OCI-LY1 (cell line): Measurements from ENCODE around the gene CELA2A.

ENCODE experiments used
- H2AFZ ChIP-seq: fragments of 200-600 bp; sonication (generic), shearing (Covaris generic); 2 replicates; pipeline ENCODE4 v1.6.0; 2014; ENCODE audit warnings: antibody characterized with exemption, mild to moderate bottlenecking, low read length
- H3F3A ChIP-seq: fragments of 200-600 bp; sonication (generic), shearing (Covaris generic); 2 replicates; pipeline ENCODE4 v1.6.0; 2014; ENCODE audit warnings: mild to moderate bottlenecking, antibody characterized with exemption, low read length, moderate library complexity; ENCODE audit not compliant: insufficient read depth
- H3K27ac ChIP-seq: fragments of 200-600 bp; sonication (generic); 2 replicates; pipeline ENCODE4 v1.5.1; 2014; ENCODE audit warnings: low read length, mixed run types, mild to moderate bottlenecking, low read depth; ENCODE audit not compliant: poor library complexity, severe bottlenecking
- H3K27me3 ChIP-seq: fragments of 200-600 bp; sonication (generic); 2 replicates; pipeline ENCODE4 v1.6.0; 2014; ENCODE audit warnings: antibody characterized with exemption, mild to moderate bottlenecking, low read length, moderate library complexity; ENCODE audit not compliant: insufficient read depth
- H3K36me3 ChIP-seq: fragments of 200-600 bp; sonication (generic); 2 replicates; pipeline ENCODE4 v1.6.1; 2014; ENCODE audit warnings: mild to moderate bottlenecking, antibody characterized with exemption, low read length, moderate library complexity, mixed read lengths; ENCODE audit not compliant: insufficient read depth
- H3K4me1 ChIP-seq: fragments of 200-600 bp; sonication (generic); 2 replicates; pipeline ENCODE4 v1.5.1; 2014; ENCODE audit warnings: mild to moderate bottlenecking, low read length, moderate library complexity; ENCODE audit not compliant: insufficient read depth, severe bottlenecking
- H3K4me2 ChIP-seq: fragments of 200-600 bp; sonication (generic), shearing (Covaris generic); 2 replicates; pipeline ENCODE4 v1.6.1; 2014; ENCODE audit warnings: low read length
- H3K4me3 ChIP-seq: fragments of 200-600 bp; sonication (generic); 2 replicates; pipeline ENCODE4 v1.5.1; 2014; ENCODE audit warnings: low read length, low read depth, mild to moderate bottlenecking, mixed read lengths; ENCODE audit not compliant: poor library complexity, severe bottlenecking
- H3K79me2 ChIP-seq: fragments of 200-600 bp; shearing (Covaris generic); 2 replicates; pipeline ENCODE4 v1.6.1; 2016; ENCODE audit warnings: mixed run types, low read length, mixed read lengths; ENCODE audit not compliant: insufficient read depth
- H3K9ac ChIP-seq: fragments of 200-600 bp; sonication (generic), shearing (Covaris generic); 2 replicates; pipeline ENCODE4 v1.6.1; 2014; ENCODE audit warnings: mild to moderate bottlenecking, low read length, mixed read lengths
- H3K9me2 ChIP-seq: fragments of 200-600 bp; sonication (generic), shearing (Covaris generic); 2 replicates; pipeline ENCODE4 v1.6.1; 2014; ENCODE audit warnings: low read depth, mild to moderate bottlenecking, low read length, mixed read lengths
- H3K9me3 ChIP-seq: fragments of 200-600 bp; shearing (Covaris generic); 2 replicates; pipeline ENCODE4 v1.6.1; 2014; ENCODE audit warnings: low read length, mixed read lengths
- H4K20me1 ChIP-seq: fragments of 200-600 bp; sonication (generic), shearing (Covaris generic); 2 replicates; pipeline ENCODE4 v1.6.0; 2016; ENCODE audit warnings: mild to moderate bottlenecking, low read length; ENCODE audit not compliant: insufficient read depth
- CTCF ChIP-seq: fragments of 200-600 bp; sonication (generic), shearing (Covaris generic); IDR thresholded peaks from 2 replicates; pipeline ENCODE4 v1.5.1; 2017; ENCODE audit warnings: mild to moderate bottlenecking, antibody characterized with exemption, low read length, moderate library complexity, mixed read lengths
- EZH2 ChIP-seq: fragments of 200-600 bp; sonication (generic), shearing (Covaris generic); IDR thresholded peaks from 2 replicates; pipeline ENCODE4 v1.8.0; 2017; ENCODE audit warnings: borderline replicate concordance, mixed run types, mild to moderate bottlenecking, antibody characterized with exemption, low read length, moderate library complexity, mixed read lengths

The CELA2A gene

GRCh38 chr1:15456313-15456954 is at the start of gene CELA2A:
TSS of gene CELA2A (plus strand) at chr1:15456732. CDS start at chr1:15456754, 22 bp downstream.
- no peak within 1 kb of the TSS for H2AFZ ChIP-seq
- H3K27me3 ChIP-seq: 0 out of 2 replicates have a peak, but pooled peaks cover 9% of the 10 kb centered on the region
- no peaks in the 10 kb centered on the region for H3K36me3 ChIP-seq
- TF ChIP-seq CTCF (no peak), EZH2 (no peak)
- no peaks in the 10 kb centered on the region for H4K20me1 ChIP-seq
- H3K9ac ChIP-seq: no peak within 1 kb of the TSS
- no peak within 1 kb of the TSS for H3K4me3 ChIP-seq
- H3F3A ChIP-seq: no peaks in the 10 kb centered on the region
- no peak within 1 kb of the TSS for H3K4me2 ChIP-seq
- no peak within 1 kb of the TSS for H3K27ac ChIP-seq
- no peaks in the 10 kb centered on the region for H3K9me2 ChIP-seq
- no peaks in the 10 kb centered on the region for H3K79me2 ChIP-seq
- H3K9me3 ChIP-seq: no peaks in the 10 kb centered on the region
- H3K4me1 ChIP-seq: no peaks in the 10 kb centered on the region

GRCh38 chr1:15407580-15407979 is 49.0 kb upstream of the CELA2A start:
- Histone ChIP-seq H3K27ac (no peak overlapping the region), H2AFZ (no peak overlapping the region), H3K9me3 (no peaks in the 10 kb centered on the region)

GRCh38 chr1:15408890-15409387 is 47.6 kb upstream of the CELA2A start:
- TF ChIP-seq EZH2 (no peak), CTCF (no peak)
- Histone ChIP-seq H4K20me1 (no peaks in the 10 kb centered on the region), H3F3A (no peaks in the 10 kb centered on the region), H3K9me3 (no peaks in the 10 kb centered on the region), H3K79me2 (no peaks in the 10 kb centered on the region), H3K4me1 (peaks cover 22% of the 10 kb centered on the region), H3K27me3 (peaks cover 4% of the 10 kb centered on the region; the same call in 1 of the 2 replicates), H3K9ac (peak overlapping the region; percentile 89; the same call in 1 of the 2 replicates), H3K9me2 (no peaks in the 10 kb centered on the region), H3K27ac (no peak overlapping the region), H2AFZ (no peak overlapping the region), H3K36me3 (no peaks in the 10 kb centered on the region), H3K4me3 (peak overlapping the region; percentile 97), H3K4me2 (peak overlapping the region; percentile 91)

More at GRCh38 chr1:15407580-15407979, 49.0 kb upstream of the CELA2A start:
- no peaks in the 10 kb centered on the region for H3K79me2 ChIP-seq
- no peak overlapping the region for H3K9ac ChIP-seq
- H3K27me3 ChIP-seq: peaks cover 4% of the 10 kb centered on the region; the same call in 1 of the 2 replicates
- no peaks in the 10 kb centered on the region for H3F3A ChIP-seq
- no peaks in the 10 kb centered on the region for H3K9me2 ChIP-seq
- TF ChIP-seq EZH2 (no peak), CTCF (no peak)
- no peaks in the 10 kb centered on the region for H4K20me1 ChIP-seq
- H3K4me1 ChIP-seq: peaks cover 24% of the 10 kb centered on the region
- H3K36me3 ChIP-seq: no peaks in the 10 kb centered on the region
- H3K4me3 ChIP-seq: no peak overlapping the region
- H3K4me2 ChIP-seq: no peak overlapping the region
